HG02571 (cell line): ENCODE results near the gene NKX1-1.

Source experiments
- ATAC-seq: cut with Tn5 transposase; IDR thresholded peaks from one replicate; pipeline ENCODE4 v1.9.1; 2021; ENCODE audit warnings: mild to moderate bottlenecking, moderate library complexity; ENCODE audit not compliant: unreplicated experiment

Gene NKX1-1

GRCh38 chr4:1362046-1362445 is 44.2 kb downstream of the NKX1-1 start:
- no peak for ATAC-seq

- ATAC-seq = no peak
Measured at GRCh38 chr4:1361431-1361830, 44.8 kb downstream of the NKX1-1 start.

- no peak for ATAC-seq
Measured at GRCh38 chr4:1360423-1361283, 45.6 kb downstream of the NKX1-1 start.

DNA sequence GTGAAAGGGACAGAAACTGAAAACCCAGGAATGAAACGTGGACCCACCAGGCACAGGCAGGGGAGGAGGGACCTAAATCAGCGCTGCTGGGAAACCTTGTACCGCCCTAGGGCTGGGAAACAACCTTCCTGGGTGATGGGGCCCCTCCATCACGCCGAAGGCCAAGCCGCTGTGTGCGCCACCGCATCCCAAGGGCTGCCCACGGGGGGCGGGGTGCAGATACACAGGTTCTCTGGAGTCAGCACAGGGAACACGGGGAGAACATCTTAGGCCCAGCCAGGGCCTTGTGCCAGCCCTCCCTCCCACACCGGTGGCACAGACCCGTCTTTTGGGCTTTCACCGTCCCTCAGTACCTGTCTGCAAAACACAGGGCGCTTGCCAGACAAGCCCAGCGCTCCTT is 46.3 kb downstream of the NKX1-1 start:
- ATAC-seq = no peak

- no peak for ATAC-seq
Measured at GRCh38 chr4:1359144-1359501, 47.1 kb downstream of the NKX1-1 start.

DNA sequence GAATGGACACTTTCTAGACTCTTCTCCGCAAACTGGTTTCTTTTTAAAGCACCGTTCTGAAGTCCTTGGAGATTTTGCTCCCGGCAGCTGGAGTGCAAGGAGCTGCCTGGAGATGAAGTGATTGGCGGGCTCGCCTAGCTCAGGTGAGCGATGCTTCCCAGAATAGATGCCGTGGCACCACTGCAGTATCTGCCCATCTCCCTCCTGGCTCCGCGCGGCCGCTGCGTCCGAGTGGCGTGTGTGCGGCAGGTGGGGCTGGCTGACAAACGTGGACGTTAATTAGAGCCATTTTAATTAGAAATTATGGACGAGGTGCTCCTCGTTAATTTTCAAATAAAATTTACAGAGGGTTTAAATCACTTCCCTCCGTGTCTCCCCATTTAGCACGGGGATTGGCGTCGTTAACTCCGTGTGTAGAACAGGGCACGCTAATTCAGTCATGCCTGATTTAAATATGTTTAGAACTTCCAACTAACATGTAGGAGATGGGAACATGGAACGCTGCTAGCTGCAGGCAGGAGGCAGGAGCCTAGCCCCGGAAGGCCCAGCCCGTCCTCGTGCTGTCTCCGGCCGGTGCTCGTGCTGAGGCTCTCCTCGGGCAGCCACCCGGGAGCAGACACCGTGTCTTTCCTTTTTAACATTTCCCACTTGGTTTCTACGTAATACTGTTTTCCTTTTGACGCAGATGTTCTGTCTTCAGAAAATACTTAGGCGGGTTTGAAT is 47.7 kb downstream of the NKX1-1 start:
- no peak for ATAC-seq

DNA sequence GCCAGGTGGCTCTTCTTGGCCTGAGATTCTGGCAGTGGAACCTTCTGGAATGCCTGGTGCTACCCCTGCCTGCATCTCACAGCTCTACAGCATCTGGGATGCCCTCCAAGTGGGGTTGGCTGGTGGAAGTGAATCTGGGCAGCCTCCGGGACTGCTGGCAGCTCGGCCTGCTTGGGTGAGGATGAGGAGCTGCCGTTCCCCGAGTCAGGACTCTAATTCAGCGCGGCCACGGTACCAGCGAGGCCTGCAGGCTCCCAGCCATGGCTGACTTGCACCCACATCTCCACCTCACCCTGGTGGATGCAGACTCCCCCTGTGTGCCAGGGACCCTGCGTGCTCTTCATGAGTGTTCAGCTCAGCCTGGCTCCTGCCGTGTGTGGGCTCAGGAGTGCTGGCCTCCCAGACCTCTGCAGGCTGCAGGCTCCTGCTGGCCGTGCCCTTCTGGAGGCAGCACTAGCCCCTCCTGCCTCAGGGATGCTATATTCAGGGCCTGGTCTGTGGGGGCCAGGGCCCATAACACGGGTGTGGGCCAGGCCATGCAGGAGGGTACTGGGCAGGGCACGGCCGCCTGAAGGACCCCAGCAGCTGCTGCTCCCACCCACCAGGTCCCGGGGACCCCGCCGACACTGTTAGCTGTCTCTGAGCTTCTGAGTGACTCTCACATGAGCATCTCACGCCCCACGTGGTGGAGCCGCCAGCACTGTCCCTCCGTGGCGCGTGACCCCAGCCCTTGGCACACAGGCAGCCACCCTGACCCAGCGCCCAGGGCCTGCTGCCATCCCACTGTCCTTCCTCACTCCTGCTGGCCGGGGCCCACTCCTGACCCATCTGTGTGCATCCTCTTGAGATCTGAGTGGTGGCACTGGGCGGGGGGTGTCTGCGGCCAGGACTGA is 48.6 kb downstream of the NKX1-1 start:
- ATAC-seq = no peak

DNA sequence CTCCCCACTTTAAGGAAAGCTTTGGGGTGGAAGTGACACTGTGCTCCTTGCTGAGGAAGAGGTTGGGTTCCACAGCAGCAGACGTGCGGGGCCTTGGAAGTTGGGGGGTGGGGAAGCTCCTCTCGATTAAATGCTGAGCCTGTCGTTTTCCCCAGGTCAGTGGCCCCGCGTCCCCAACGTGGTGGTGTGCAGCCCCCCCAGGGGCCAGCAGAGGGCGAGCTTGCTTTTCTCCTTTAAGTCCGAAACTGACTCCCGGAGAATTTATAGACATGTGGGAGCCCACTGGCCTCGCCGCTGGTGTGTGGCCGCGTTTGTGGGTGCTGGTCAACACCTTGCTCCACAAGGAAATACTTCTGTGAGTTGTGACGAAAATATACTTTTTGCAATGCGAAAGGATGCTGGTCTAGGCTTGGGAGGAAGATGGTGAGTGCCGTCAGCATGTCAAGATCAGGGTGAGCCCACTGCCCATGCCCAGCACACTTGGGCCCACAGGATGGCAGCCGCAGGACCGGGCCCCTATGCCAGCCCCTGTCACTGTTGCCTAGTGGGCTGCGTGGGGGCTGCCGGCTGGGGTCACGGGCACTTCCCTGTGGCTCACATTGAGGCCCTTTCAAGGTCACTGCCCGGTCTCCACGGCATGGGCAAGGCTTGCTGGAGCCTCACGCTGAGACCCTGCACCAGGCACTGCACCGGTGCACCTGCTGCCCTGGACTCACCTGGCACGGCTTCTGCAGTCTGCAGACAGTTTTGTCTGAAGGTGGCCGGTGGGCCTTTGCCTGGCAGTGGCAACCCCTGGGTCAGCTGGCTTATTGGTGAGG is 49.9 kb downstream of the NKX1-1 start:
- no peak for ATAC-seq

- ATAC-seq = no peak
Measured at GRCh38 chr4:1355378-1355777, 50.9 kb downstream of the NKX1-1 start.

DNA sequence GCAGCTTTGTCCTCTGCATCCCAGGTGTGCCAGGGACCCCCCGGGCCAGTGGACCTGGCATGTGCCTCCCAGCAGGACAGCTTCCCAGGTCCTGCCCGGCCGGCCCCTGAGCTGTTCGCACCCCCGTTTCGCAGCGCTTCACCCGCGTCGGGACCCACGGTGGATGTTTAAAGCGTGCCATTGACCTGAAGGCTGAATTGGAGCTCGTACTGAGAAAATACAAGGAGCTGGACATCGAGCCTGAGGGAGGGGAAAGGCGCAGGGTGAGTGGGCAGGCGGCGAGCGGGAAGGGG is 51.3 kb downstream of the NKX1-1 start:
- ATAC-seq = no peak

DNA sequence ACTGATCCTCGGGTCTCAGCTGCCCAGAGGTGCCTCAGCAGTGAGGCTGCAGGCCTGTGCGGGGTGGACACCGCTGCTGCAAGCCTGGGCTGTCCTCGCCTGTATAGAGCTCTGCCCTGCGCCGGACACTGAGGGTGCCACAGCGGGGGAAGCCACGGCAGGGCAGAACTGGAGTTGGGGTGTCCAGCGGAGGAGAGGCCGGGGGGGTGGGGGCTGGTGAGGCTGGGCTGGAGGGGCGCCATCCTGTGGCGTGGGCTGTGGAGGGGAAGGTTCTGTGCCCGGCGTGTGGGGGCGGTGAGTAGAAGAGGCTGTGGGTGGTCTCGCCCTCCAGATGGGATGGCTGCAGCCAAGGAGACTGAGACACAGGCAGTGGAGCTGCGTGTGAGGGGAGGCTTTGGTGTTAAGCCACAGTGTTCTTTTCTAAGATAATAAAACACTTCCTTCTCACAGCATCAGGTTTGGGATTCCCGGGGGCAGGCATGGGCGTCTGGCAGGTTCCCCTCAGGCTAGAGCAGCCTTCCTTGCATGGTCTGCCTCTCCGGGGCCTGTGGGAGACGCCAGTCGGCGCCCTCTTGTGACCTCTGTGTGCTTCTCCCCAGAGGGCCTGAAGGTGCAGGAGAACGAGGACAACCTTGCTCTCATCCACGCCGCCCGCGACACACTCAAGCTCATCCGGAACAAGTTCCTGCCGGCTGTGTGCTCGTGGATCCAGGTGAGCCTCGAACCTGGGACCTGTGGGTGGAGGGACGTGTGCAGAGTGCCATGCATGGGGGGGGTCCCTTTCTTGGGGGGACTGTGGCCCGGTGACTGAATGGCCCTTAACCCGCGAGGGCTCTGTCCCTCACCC is 51.9 kb downstream of the NKX1-1 start:
- no peak for ATAC-seq

GRCh38 chr4:1353186-1354055 is 52.8 kb downstream of the NKX1-1 start:
- ATAC-seq = no peak
